MM.1S (cell line): ENCODE measurements around the gene IP6K1.
"Not testable (repeated sequence)": the region's sequence is repeated elsewhere in the genome, so short reads cannot be mapped to it uniquely, and the experiment has no call there.

Experiments used
- EZH2 ChIP-seq: fragments of 300-600 bp; sonication (generic); optimal IDR thresholded peaks from 2 replicates; pipeline ENCODE3; 2017; ENCODE audit warnings: low read depth, mild to moderate bottlenecking, antibody characterized with exemption, low read length, mixed read lengths
- EZH2phosphoT487 ChIP-seq: fragments of 300-600 bp; sonication (generic); IDR thresholded peaks from 2 replicates; pipeline ENCODE4 v1.6.1; 2018; ENCODE audit warnings: antibody characterized with exemption, low read length
- TF ChIP-seq, protein P1 (sequence below): fragments of 300-600 bp; sonication (generic); IDR thresholded peaks from 2 replicates; pipeline ENCODE4 v1.5.1; 2016; ENCODE audit warnings: antibody characterized with exemption, low read length, mixed read lengths

DNA sequence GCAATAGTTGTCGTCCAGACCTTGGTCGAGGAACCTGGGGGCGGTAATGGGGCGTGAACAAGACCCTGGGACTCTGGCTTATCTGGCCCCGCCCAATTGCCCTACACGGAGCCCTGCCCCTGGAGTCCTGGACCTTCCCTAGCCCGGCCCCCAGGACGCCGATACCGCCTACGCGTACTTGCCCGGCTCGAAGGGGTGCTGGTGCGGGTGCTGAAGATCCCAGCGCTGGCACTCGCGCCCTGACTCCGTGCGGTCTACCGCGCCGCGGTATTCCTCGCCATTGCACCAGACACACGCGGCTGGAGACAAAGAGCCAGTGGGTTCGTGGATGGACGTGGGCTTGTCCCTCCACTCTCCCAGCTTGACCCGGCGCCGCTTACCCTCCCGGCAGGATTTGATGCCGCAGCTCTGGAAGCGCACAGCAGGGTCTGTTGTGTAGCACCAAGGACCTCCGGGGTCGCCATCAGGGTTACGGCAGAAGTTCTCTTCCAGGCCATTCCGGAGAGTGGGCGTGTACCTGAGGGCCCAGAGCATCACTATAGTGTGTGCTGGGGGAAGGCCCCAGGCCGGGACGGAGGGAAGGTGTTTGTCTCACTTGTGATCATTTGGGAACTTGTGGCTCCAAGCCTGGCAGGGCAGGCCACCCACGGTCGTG lies 99.4 kb downstream of the IP6K1 start:
- TF ChIP-seq EZH2phosphoT487, EZH2: not testable (repeated sequence)
- TF ChIP-seq, protein P1, sequence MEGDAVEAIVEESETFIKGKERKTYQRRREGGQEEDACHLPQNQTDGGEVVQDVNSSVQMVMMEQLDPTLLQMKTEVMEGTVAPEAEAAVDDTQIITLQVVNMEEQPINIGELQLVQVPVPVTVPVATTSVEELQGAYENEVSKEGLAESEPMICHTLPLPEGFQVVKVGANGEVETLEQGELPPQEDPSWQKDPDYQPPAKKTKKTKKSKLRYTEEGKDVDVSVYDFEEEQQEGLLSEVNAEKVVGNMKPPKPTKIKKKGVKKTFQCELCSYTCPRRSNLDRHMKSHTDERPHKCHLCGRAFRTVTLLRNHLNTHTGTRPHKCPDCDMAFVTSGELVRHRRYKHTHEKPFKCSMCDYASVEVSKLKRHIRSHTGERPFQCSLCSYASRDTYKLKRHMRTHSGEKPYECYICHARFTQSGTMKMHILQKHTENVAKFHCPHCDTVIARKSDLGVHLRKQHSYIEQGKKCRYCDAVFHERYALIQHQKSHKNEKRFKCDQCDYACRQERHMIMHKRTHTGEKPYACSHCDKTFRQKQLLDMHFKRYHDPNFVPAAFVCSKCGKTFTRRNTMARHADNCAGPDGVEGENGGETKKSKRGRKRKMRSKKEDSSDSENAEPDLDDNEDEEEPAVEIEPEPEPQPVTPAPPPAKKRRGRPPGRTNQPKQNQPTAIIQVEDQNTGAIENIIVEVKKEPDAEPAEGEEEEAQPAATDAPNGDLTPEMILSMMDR: not testable (repeated sequence)
